ENCODE data around the gene WLS. TPM values are rescaled to one million over a fixed set of nuclear protein-coding genes. Genes with fewer than 3 reads are reported as not detected.

Gene WLS
- total RNA-seq, 1 donor from 2014 or later, result 187 TPM

GRCh38 chr1:68221980-68222373 is 10.3 kb downstream of the WLS start:
- Mint-ChIP-seq H3K27me3 (ENCODE audit: low read depth, unreplicated experiment) (no peaks in the 10 kb centered on the region), H3K27ac (ENCODE audit: unreplicated experiment) (peak overlapping the region; percentile 54), H3K4me1 (ENCODE audit: low read depth, unreplicated experiment) (peaks cover 36% of the 10 kb centered on the region), H3K36me3 (ENCODE audit: low read depth, unreplicated experiment) (peaks cover 9% of the 10 kb centered on the region), H3K9me3 (ENCODE audit: unreplicated experiment) (peaks cover 2% of the 10 kb centered on the region), H3K4me3 (ENCODE audit: unreplicated experiment) (peak overlapping the region; percentile 35)
- H3K9ac ChIP-seq (ENCODE audit: low read length), result peak overlapping the region; percentile 4
- H3K4me3 ChIP-seq (ENCODE audit: insufficient read depth, low read depth, low read length), result no peak overlapping the region
- no peaks in the 10 kb centered on the region for H3K9me3 ChIP-seq (ENCODE audit: insufficient read depth, low read depth, low read length)
- no peak overlapping the region for H3K27ac ChIP-seq (ENCODE audit: low read depth, low read length)
- no peaks in the 10 kb centered on the region for H3K36me3 ChIP-seq (ENCODE audit: insufficient read depth, low read length)
- H3K4me1 ChIP-seq (ENCODE audit: insufficient read depth, low read length), result peaks cover 29% of the 10 kb centered on the region
- peak; percentile 77 for FAIRE-seq
- H4K20me1 ChIP-seq (ENCODE audit: insufficient read depth, low read length), result peaks cover 77% of the 10 kb centered on the region
- H3K27me3 ChIP-seq (ENCODE audit: insufficient read depth, low read length), result no peaks in the 10 kb centered on the region
- no peak overlapping the region for H2AFZ ChIP-seq (ENCODE audit: low read depth, low read length)
- TF ChIP-seq EZH2 (IDR thresholded peaks at IDR 0.05; ENCODE audit: insufficient read depth, low read length) (no peak), CTCF (IDR thresholded peaks at IDR 0.05; ENCODE audit: insufficient read depth, low read depth, low read length) (no peak)
- H3K79me2 ChIP-seq (ENCODE audit: insufficient read depth, low read length), result peaks cover 93% of the 10 kb centered on the region
- DNase-seq (ENCODE audit: low read depth), result peak; percentile 81
- peak overlapping the region; percentile 52 for H3K4me2 ChIP-seq (ENCODE audit: low read length)

- Histone ChIP-seq H3K4me3 (ENCODE audit: insufficient read depth, low read depth, low read length) (no peak overlapping the region), H3K9me3 (ENCODE audit: insufficient read depth, low read depth, low read length) (no peaks in the 10 kb centered on the region), H3K27me3 (ENCODE audit: insufficient read depth, low read length) (no peaks in the 10 kb centered on the region), H4K20me1 (ENCODE audit: insufficient read depth, low read length) (peaks cover 74% of the 10 kb centered on the region), H3K27ac (ENCODE audit: low read depth, low read length) (peak overlapping the region; percentile 3), H3K4me1 (ENCODE audit: insufficient read depth, low read length) (peaks cover 30% of the 10 kb centered on the region), H3K4me2 (ENCODE audit: low read length) (peak overlapping the region; percentile 52), H2AFZ (ENCODE audit: low read depth, low read length) (no peak overlapping the region), H3K36me3 (ENCODE audit: insufficient read depth, low read length) (no peaks in the 10 kb centered on the region), H3K79me2 (ENCODE audit: insufficient read depth, low read length) (peaks cover 93% of the 10 kb centered on the region), H3K9ac (ENCODE audit: low read length) (peak overlapping the region; percentile 4)
- FAIRE-seq (peak; percentile 9), DNase-seq (ENCODE audit: low read depth) (no peak)
- no peaks in the 10 kb centered on the region for H3K9me3 Mint-ChIP-seq (ENCODE audit: unreplicated experiment)
- TF ChIP-seq CTCF (IDR thresholded peaks at IDR 0.05; ENCODE audit: insufficient read depth, low read depth, low read length) (no peak), EZH2 (IDR thresholded peaks at IDR 0.05; ENCODE audit: insufficient read depth, low read length) (no peak)
- no peaks in the 10 kb centered on the region for H3K27me3 Mint-ChIP-seq (ENCODE audit: low read depth, unreplicated experiment)
- peaks cover 34% of the 10 kb centered on the region for H3K4me1 Mint-ChIP-seq (ENCODE audit: low read depth, unreplicated experiment)
- peak overlapping the region; percentile 54 for H3K27ac Mint-ChIP-seq (ENCODE audit: unreplicated experiment)
- peaks cover 5% of the 10 kb centered on the region for H3K36me3 Mint-ChIP-seq (ENCODE audit: low read depth, unreplicated experiment)
- no peak overlapping the region for H3K4me3 Mint-ChIP-seq (ENCODE audit: unreplicated experiment)
These were observed 11.0 kb downstream of the WLS start for GRCh38 chr1:68221001-68221979.

GRCh38 chr1:68220420-68220819 is 11.9 kb downstream of the WLS start:
- no peak overlapping the region for H3K27ac ChIP-seq (ENCODE audit: low read depth, low read length)
- H3K4me1 Mint-ChIP-seq (ENCODE audit: low read depth, unreplicated experiment), result peaks cover 36% of the 10 kb centered on the region
- peaks cover 73% of the 10 kb centered on the region for H4K20me1 ChIP-seq (ENCODE audit: insufficient read depth, low read length)
- FAIRE-seq (no peak), DNase-seq (ENCODE audit: low read depth) (no peak)
- peaks cover 2% of the 10 kb centered on the region for H3K36me3 Mint-ChIP-seq (ENCODE audit: low read depth, unreplicated experiment)
- H2AFZ ChIP-seq (ENCODE audit: low read depth, low read length), result no peak overlapping the region
- TF ChIP-seq EZH2 (IDR thresholded peaks at IDR 0.05; ENCODE audit: insufficient read depth, low read length) (no peak), CTCF (IDR thresholded peaks at IDR 0.05; ENCODE audit: insufficient read depth, low read depth, low read length) (no peak)
- no peak overlapping the region for H3K4me3 ChIP-seq (ENCODE audit: insufficient read depth, low read depth, low read length)
- H3K36me3 ChIP-seq (ENCODE audit: insufficient read depth, low read length), result no peaks in the 10 kb centered on the region
- no peak overlapping the region for H3K4me3 Mint-ChIP-seq (ENCODE audit: unreplicated experiment)
- H3K4me2 ChIP-seq (ENCODE audit: low read length), result no peak overlapping the region
- no peaks in the 10 kb centered on the region for H3K9me3 Mint-ChIP-seq (ENCODE audit: unreplicated experiment)
- H3K9ac ChIP-seq (ENCODE audit: low read length), result no peak overlapping the region
- peaks cover 93% of the 10 kb centered on the region for H3K79me2 ChIP-seq (ENCODE audit: insufficient read depth, low read length)
- H3K27me3 ChIP-seq (ENCODE audit: insufficient read depth, low read length), result no peaks in the 10 kb centered on the region
- no peaks in the 10 kb centered on the region for H3K9me3 ChIP-seq (ENCODE audit: insufficient read depth, low read depth, low read length)
- H3K4me1 ChIP-seq (ENCODE audit: insufficient read depth, low read length), result peaks cover 30% of the 10 kb centered on the region
- peak overlapping the region; percentile 3 for H3K27ac Mint-ChIP-seq (ENCODE audit: unreplicated experiment)
- H3K27me3 Mint-ChIP-seq (ENCODE audit: low read depth, unreplicated experiment), result no peaks in the 10 kb centered on the region
